ENCODE measurements around the gene PLXDC2. TPM values are rescaled to one million over a fixed set of nuclear protein-coding genes. Genes with fewer than 3 reads are reported as not detected.

The PLXDC2 gene
- total RNA-seq, 6 donors from 2014 or later, result 39.0 to 129 (median 68.0) TPM

DNA sequence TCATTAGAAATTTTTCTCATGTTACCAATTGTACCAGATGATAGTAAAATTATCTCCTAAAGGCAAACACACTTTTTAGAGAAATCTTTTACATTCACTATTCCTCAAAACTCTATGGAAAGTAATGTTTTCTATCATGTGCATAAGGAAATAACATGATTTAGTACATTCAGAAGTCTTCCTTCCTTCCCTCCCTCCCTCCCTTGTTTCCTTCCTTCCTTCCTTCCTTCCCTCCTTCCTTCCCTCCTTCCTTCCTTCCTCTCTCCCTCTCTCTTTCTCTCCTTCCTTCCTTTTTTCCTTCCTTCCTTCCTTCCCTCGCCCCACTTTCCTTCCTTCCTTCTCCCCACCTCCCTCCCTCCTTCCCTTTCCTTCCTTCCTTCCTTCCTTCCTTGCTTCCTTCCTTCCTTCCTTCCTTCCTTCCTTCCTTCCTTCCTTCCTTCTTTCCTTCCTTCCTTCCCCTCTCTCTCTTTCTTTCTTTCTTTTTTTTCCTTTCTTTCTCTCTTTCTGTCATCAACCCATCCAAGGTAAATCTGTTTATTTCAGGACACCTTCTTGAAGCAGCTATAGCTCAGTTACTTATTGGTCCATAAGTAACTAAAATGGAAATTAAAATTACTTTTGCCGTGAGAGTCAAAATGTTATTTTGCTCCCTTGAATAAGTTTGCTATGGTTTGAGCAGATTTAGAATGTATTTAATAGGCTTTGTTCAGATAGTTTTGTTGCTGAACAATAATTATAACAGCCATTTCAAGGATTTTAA, 197.9 kb downstream of the PLXDC2 start:
- Histone ChIP-seq H3K36me3 (no peaks in the 10 kb centered on the region), H3K4me3 (no peak overlapping the region), H3K4me1 (no peaks in the 10 kb centered on the region), H3K9me3 (no peaks in the 10 kb centered on the region), H3K27me3 (no peaks in the 10 kb centered on the region), H3K27ac (peak overlapping the region in 1 of 4 donors; percentile 48)
- WGBS, 2 donors, result 86 to 100% methylated on average over 1 to 2 of the region's 2 CpGs
- ATAC-seq (ENCODE audit: low FRiP score in 2 of 2) (no peak), DNase-seq (no peak)
- TF ChIP-seq EP300 (IDR thresholded peaks at IDR 0.05) (no peak), POLR2A (IDR thresholded peaks at IDR 0.05) (no peak), POLR2AphosphoS5 (IDR thresholded peaks at IDR 0.05) (no peak)
- TF ChIP-seq, protein P1, sequence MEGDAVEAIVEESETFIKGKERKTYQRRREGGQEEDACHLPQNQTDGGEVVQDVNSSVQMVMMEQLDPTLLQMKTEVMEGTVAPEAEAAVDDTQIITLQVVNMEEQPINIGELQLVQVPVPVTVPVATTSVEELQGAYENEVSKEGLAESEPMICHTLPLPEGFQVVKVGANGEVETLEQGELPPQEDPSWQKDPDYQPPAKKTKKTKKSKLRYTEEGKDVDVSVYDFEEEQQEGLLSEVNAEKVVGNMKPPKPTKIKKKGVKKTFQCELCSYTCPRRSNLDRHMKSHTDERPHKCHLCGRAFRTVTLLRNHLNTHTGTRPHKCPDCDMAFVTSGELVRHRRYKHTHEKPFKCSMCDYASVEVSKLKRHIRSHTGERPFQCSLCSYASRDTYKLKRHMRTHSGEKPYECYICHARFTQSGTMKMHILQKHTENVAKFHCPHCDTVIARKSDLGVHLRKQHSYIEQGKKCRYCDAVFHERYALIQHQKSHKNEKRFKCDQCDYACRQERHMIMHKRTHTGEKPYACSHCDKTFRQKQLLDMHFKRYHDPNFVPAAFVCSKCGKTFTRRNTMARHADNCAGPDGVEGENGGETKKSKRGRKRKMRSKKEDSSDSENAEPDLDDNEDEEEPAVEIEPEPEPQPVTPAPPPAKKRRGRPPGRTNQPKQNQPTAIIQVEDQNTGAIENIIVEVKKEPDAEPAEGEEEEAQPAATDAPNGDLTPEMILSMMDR (IDR thresholded peaks at IDR 0.05), result no peak

DNA sequence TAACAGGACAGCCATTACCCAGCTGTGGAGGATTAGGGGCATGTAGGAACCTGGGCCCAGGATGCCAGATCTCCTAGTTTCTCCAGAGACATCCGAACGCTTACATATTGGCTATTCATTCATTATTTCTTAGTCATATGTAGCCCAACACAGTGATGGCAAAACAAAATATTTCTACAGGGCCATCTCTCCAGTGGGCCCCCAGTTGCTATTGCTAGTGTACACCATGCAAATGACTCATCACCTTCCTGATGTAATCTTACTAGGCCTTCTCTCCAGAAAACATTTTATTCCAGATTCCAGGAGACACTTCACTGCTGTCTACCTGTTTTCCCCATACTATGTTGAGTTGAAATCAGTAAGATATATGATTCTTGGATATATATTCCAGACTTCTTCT, 201.7 kb downstream of the PLXDC2 start:
- 92 to 94% methylated on average over 2 of the region's 2 CpGs for WGBS, 2 donors
- H3K9me3 ChIP-seq, result no peaks in the 10 kb centered on the region
- no peak overlapping the region for H3K4me3 ChIP-seq
- TF ChIP-seq POLR2AphosphoS5 (IDR thresholded peaks at IDR 0.05), result no peak
- no peak for TF ChIP-seq POLR2A (IDR thresholded peaks at IDR 0.05)
- TF ChIP-seq, protein P1 (IDR thresholded peaks at IDR 0.05), result no peak
- no peak for TF ChIP-seq EP300 (IDR thresholded peaks at IDR 0.05)
- no peaks in the 10 kb centered on the region for H3K27me3 ChIP-seq
- DNase-seq (no peak), ATAC-seq (ENCODE audit: low FRiP score in 2 of 2) (peak in 1 of 2 donors; percentile 53)
- no peak overlapping the region for H3K27ac ChIP-seq
- H3K36me3 ChIP-seq, result no peaks in the 10 kb centered on the region
- no peaks in the 10 kb centered on the region for H3K4me1 ChIP-seq

DNA sequence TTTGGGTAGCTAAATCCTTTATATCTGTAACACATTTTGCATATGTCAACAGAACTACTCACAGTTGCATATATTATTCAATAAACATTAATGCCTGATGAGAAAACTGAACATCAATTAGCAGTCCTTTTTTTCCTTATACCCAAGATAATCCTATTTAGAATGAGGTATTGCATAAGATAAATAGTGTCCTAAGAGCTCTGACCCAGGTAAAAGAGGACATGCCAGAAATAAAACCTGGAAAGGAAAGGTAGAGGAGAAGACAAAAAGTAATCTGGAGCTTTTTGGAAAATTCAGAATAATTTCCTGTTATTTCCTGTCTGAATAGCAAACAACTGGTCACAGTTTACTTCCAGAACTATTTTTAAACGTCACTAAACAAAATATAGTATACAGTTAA, 204.4 kb downstream of the PLXDC2 start:
- no peaks in the 10 kb centered on the region for H3K36me3 ChIP-seq

DNA sequence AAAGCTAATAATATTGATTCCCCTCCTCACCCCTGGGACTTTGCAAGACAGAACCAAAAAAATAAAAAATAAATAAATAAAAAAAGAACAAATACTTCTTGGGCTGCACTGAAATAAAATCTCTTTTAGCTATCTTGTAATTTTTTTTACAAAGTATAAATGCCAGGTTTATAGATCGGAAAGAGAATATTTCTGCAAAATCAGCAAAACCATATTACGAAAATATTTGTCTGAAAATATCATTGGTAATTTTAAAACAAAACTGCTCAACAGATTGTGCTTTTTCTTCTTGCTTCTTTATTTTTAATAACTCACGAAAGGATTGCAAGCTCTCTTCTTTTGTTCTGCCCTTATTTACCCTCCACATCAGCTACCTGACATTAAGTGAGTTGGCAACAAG, 213.3 kb downstream of the PLXDC2 start:
- no peak for TF ChIP-seq POLR2AphosphoS5 (IDR thresholded peaks at IDR 0.05)
- TF ChIP-seq EP300 (IDR thresholded peaks at IDR 0.05), result no peak
- TF ChIP-seq POLR2A (IDR thresholded peaks at IDR 0.05), result no peak
- TF ChIP-seq, protein P1 (IDR thresholded peaks at IDR 0.05), result no peak
- no peaks in the 10 kb centered on the region for H3K4me1 ChIP-seq
- H3K27me3 ChIP-seq, result no peaks in the 10 kb centered on the region
- no peak overlapping the region for H3K4me3 ChIP-seq
- 81 to 88% methylated on average over 3 of the region's 3 CpGs for WGBS, 2 donors
- no peaks in the 10 kb centered on the region for H3K36me3 ChIP-seq
- DNase-seq, result no peak
- ATAC-seq (ENCODE audit: low FRiP score in 2 of 2), result no peak
- no peak overlapping the region for H3K27ac ChIP-seq
- no peaks in the 10 kb centered on the region for H3K9me3 ChIP-seq

More for the DNA sequence above, 204.4 kb downstream of the PLXDC2 start:
- no peak for ATAC-seq (ENCODE audit: low FRiP score in 2 of 2)
- Histone ChIP-seq H3K9me3 (no peaks in the 10 kb centered on the region), H3K4me1 (no peaks in the 10 kb centered on the region), H3K27ac (no peak overlapping the region), H3K27me3 (no peaks in the 10 kb centered on the region), H3K4me3 (no peak overlapping the region)
- WGBS, 2 donors, result 44 to 73% methylated on average over 1 of the region's 1 CpG
- no peak for DNase-seq
- TF ChIP-seq, protein P1 (IDR thresholded peaks at IDR 0.05), result no peak
- TF ChIP-seq EP300 (IDR thresholded peaks at IDR 0.05) (no peak), POLR2A (IDR thresholded peaks at IDR 0.05) (no peak), POLR2AphosphoS5 (IDR thresholded peaks at IDR 0.05) (no peak)

DNA sequence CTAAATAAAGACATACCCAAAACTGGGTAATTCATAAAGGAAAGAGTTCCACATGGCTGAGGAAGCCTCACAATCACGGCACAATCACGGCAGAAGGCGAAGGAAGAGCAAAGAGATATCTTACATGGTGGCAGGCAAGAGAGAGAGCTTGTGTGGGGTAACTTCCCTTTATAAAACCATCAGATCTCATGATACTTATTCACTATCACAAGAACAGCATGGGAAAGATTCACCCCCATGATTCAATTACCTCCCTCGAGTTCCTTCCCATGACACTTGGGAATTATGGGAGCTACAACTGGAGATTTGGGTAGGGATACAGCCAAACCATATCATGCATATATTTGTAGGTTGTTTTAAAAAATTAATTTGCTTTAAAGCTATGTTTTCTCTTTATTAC, 217.2 kb downstream of the PLXDC2 start:
- ATAC-seq (ENCODE audit: low FRiP score in 2 of 2) (peak in 1 of 2 donors; percentile 25), DNase-seq (no peak)
- 73 to 86% methylated on average over 4 of the region's 4 CpGs for WGBS, 2 donors
- no peak overlapping the region for H3K27ac ChIP-seq
- H3K27me3 ChIP-seq, result no peaks in the 10 kb centered on the region
- TF ChIP-seq POLR2A (IDR thresholded peaks at IDR 0.05) (no peak), EP300 (IDR thresholded peaks at IDR 0.05) (no peak)
- TF ChIP-seq, protein P1 (IDR thresholded peaks at IDR 0.05), result no peak
- H3K36me3 ChIP-seq, result no peaks in the 10 kb centered on the region
- peaks cover 0 to 4% (median 0%) of the 10 kb centered on the region in 4 donors for H3K9me3 ChIP-seq
- no peak overlapping the region for H3K4me3 ChIP-seq
- H3K4me1 ChIP-seq, result no peaks in the 10 kb centered on the region
